Activated naive CD8-positive, alpha-beta T cell treated with anti-CD3 and anti-CD28 coated beads, Interleukin-2, amount 10 ng/mL, durations not matched to agents 7 days and 5 days (primary cell): ENCODE measurements around the gene ACSL3. TPM values are rescaled to one million over a fixed set of nuclear protein-coding genes. Genes with fewer than 3 reads are reported as not detected.
"Not testable (repeated sequence)": the region's sequence is repeated elsewhere in the genome, so short reads cannot be mapped to it uniquely, and the experiment has no call there.

Experiments used
- ATAC-seq: fragments of 150-1000 bp; cut with Tn5 transposase; one replicate; pipeline ENCODE4 v1.10.0; 2021; ENCODE audit warnings: low read depth, moderate library complexity
- POLR2A ChIA-PET: fragments of 350-600 bp; sonication (Branson Sonifier 250); formaldehyde crosslinking; loops from one replicate; lab custom pipeline; 2021; ENCODE audit warnings: antibody characterized with exemption; lab: Charles Lee
- DNase-seq: peaks from one replicate; pipeline ENCODE4 v3.0.0; 2021
- H3K27ac Mint-ChIP-seq: one replicate; pipeline ENCODE4 v1.8.0; 2022; ENCODE audit warnings: mild to moderate bottlenecking, mixed read lengths
- H3K27me3 Mint-ChIP-seq: one replicate; pipeline ENCODE4 v1.8.0; 2022; ENCODE audit warnings: mild to moderate bottlenecking, moderate library complexity, mixed read lengths
- H3K36me3 Mint-ChIP-seq: one replicate; pipeline ENCODE4 v1.8.0; 2021; ENCODE audit warnings: mild to moderate bottlenecking, mixed read lengths
- H3K4me1 Mint-ChIP-seq: one replicate; pipeline ENCODE4 v1.8.0; 2021; ENCODE audit warnings: mixed read lengths
- H3K4me3 Mint-ChIP-seq: one replicate; pipeline ENCODE4 v1.8.0; 2022; ENCODE audit warnings: mild to moderate bottlenecking, moderate library complexity, mixed read lengths
- H3K9me3 Mint-ChIP-seq: one replicate; pipeline ENCODE4 v1.8.0; 2021; ENCODE audit warnings: mixed read lengths
- total RNA-seq, 2 experiments: library from RNA; stranded (reverse); gene quantifications; one replicate each; pipeline ENCODE4 v1.2.3, GENCODE V29; 2021

The ACSL3 gene
- total RNA-seq, 2 experiments from 2014 or later: 47.7 to 50.9 TPM

- no peaks in the 10 kb centered on the region for H3K27me3 Mint-ChIP-seq
- POLR2A ChIA-PET: no interaction called here
- no peak overlapping the region for H3K27ac Mint-ChIP-seq
- no peaks in the 10 kb centered on the region for H3K9me3 Mint-ChIP-seq
- H3K4me3 Mint-ChIP-seq: no peak overlapping the region
- DNase-seq: no peak
- peaks cover 13% of the 10 kb centered on the region for H3K36me3 Mint-ChIP-seq
- no peak for ATAC-seq
- H3K4me1 Mint-ChIP-seq: peaks cover 14% of the 10 kb centered on the region
Measured at GRCh38 chr2:222915092-222915957, 54.5 kb downstream of the ACSL3 start.

GRCh38 chr2:222916229-222917197 is 55.7 kb downstream of the ACSL3 start:
- no peaks in the 10 kb centered on the region for H3K27me3 Mint-ChIP-seq
- peaks cover 13% of the 10 kb centered on the region for H3K36me3 Mint-ChIP-seq
- no peak for ATAC-seq
- POLR2A ChIA-PET: no interaction called here
- H3K9me3 Mint-ChIP-seq: no peaks in the 10 kb centered on the region
- H3K4me3 Mint-ChIP-seq: no peak overlapping the region
- no peak for DNase-seq
- H3K4me1 Mint-ChIP-seq: peaks cover 13% of the 10 kb centered on the region
- H3K27ac Mint-ChIP-seq: no peak overlapping the region

GRCh38 chr2:222917212-222917611 is 56.4 kb downstream of the ACSL3 start:
- ATAC-seq, H3K27me3 Mint-ChIP-seq, H3K4me1 Mint-ChIP-seq, POLR2A ChIA-PET, DNase-seq, H3K4me3 Mint-ChIP-seq, H3K9me3 Mint-ChIP-seq, H3K27ac Mint-ChIP-seq: not testable (repeated sequence)
- peaks cover 14% of the 10 kb centered on the region for H3K36me3 Mint-ChIP-seq

- Mint-ChIP-seq H3K4me3 (no peak overlapping the region), H3K27me3 (no peaks in the 10 kb centered on the region), H3K9me3 (no peaks in the 10 kb centered on the region), H3K36me3 (peaks cover 20% of the 10 kb centered on the region), H3K4me1 (peaks cover 3% of the 10 kb centered on the region), H3K27ac (no peak overlapping the region)
- ATAC-seq (no peak), DNase-seq (no peak)
- POLR2A ChIA-PET: no interaction called here
Measured at GRCh38 chr2:222919841-222920526, 59.1 kb downstream of the ACSL3 start.

- peaks cover 23% of the 10 kb centered on the region for H3K36me3 Mint-ChIP-seq
- no peaks in the 10 kb centered on the region for H3K9me3 Mint-ChIP-seq
- POLR2A ChIA-PET: no interaction called here
- no peak overlapping the region for H3K27ac Mint-ChIP-seq
- ATAC-seq (no peak), DNase-seq (no peak)
- no peaks in the 10 kb centered on the region for H3K27me3 Mint-ChIP-seq
- H3K4me1 Mint-ChIP-seq: peaks cover 3% of the 10 kb centered on the region
- no peak overlapping the region for H3K4me3 Mint-ChIP-seq
Measured at GRCh38 chr2:222920657-222921186, 59.9 kb downstream of the ACSL3 start.

GRCh38 chr2:222922019-222922800 is 61.4 kb downstream of the ACSL3 start:
- Mint-ChIP-seq H3K4me1 (peaks cover 3% of the 10 kb centered on the region), H3K27me3 (no peaks in the 10 kb centered on the region), H3K9me3 (no peaks in the 10 kb centered on the region), H3K4me3 (no peak overlapping the region), H3K36me3 (peaks cover 24% of the 10 kb centered on the region), H3K27ac (no peak overlapping the region)
- ATAC-seq: no peak
- DNase-seq: no peak
- POLR2A ChIA-PET: no interaction called here

- H3K4me3 Mint-ChIP-seq: no peak overlapping the region
- H3K4me1 Mint-ChIP-seq: no peaks in the 10 kb centered on the region
- POLR2A ChIA-PET: no interaction called here
- no peaks in the 10 kb centered on the region for H3K9me3 Mint-ChIP-seq
- H3K27me3 Mint-ChIP-seq: no peaks in the 10 kb centered on the region
- ATAC-seq: no peak
- no peak for DNase-seq
- H3K36me3 Mint-ChIP-seq: peaks cover 22% of the 10 kb centered on the region
- no peak overlapping the region for H3K27ac Mint-ChIP-seq
Measured at GRCh38 chr2:222926915-222927314, 66.1 kb downstream of the ACSL3 start.

- no peaks in the 10 kb centered on the region for H3K27me3 Mint-ChIP-seq
- H3K4me3 Mint-ChIP-seq: no peak overlapping the region
- H3K4me1 Mint-ChIP-seq: no peaks in the 10 kb centered on the region
- no peak for ATAC-seq
- H3K9me3 Mint-ChIP-seq: no peaks in the 10 kb centered on the region
- peaks cover 24% of the 10 kb centered on the region for H3K36me3 Mint-ChIP-seq
- no peak overlapping the region for H3K27ac Mint-ChIP-seq
- no peak for DNase-seq
- POLR2A ChIA-PET: no interaction called here
Measured at GRCh38 chr2:222927600-222927999, 66.8 kb downstream of the ACSL3 start.

GRCh38 chr2:222928335-222928734 is 67.5 kb downstream of the ACSL3 start:
- POLR2A ChIA-PET: no interaction called here
- H3K4me3 Mint-ChIP-seq: no peak overlapping the region
- H3K4me1 Mint-ChIP-seq: no peaks in the 10 kb centered on the region
- H3K27me3 Mint-ChIP-seq: no peaks in the 10 kb centered on the region
- H3K27ac Mint-ChIP-seq: no peak overlapping the region
- peaks cover 27% of the 10 kb centered on the region for H3K36me3 Mint-ChIP-seq
- H3K9me3 Mint-ChIP-seq: no peaks in the 10 kb centered on the region
- DNase-seq (no peak), ATAC-seq (no peak)

GRCh38 chr2:222930862-222931261 is 70.0 kb downstream of the ACSL3 start:
- H3K4me1 Mint-ChIP-seq: no peaks in the 10 kb centered on the region

GRCh38 chr2:222931659-222932058 is 70.8 kb downstream of the ACSL3 start:
- POLR2A ChIA-PET: no interaction called here
- Mint-ChIP-seq H3K9me3 (peaks cover 2% of the 10 kb centered on the region), H3K36me3 (peaks cover 41% of the 10 kb centered on the region), H3K4me3 (no peak overlapping the region), H3K27me3 (no peaks in the 10 kb centered on the region), H3K27ac (no peak overlapping the region), H3K4me1 (no peaks in the 10 kb centered on the region)
- ATAC-seq (no peak), DNase-seq (no peak)

More at GRCh38 chr2:222930862-222931261, 70.0 kb downstream of the ACSL3 start:
- no peak overlapping the region for H3K27ac Mint-ChIP-seq
- no peaks in the 10 kb centered on the region for H3K27me3 Mint-ChIP-seq
- H3K4me3 Mint-ChIP-seq: no peak overlapping the region
- no peak for DNase-seq
- no peak for ATAC-seq
- peaks cover 37% of the 10 kb centered on the region for H3K36me3 Mint-ChIP-seq
- POLR2A ChIA-PET: no interaction called here
- no peaks in the 10 kb centered on the region for H3K9me3 Mint-ChIP-seq

- no peak overlapping the region for H3K27ac Mint-ChIP-seq
- POLR2A ChIA-PET: no interaction called here
- ATAC-seq: no peak
Measured at GRCh38 chr2:222933458-222933857, 72.6 kb downstream of the ACSL3 start.

More at GRCh38 chr2:222933458-222933857, 72.6 kb downstream of the ACSL3 start:
- Mint-ChIP-seq H3K36me3 (peaks cover 52% of the 10 kb centered on the region), H3K9me3 (peaks cover 2% of the 10 kb centered on the region), H3K27me3 (no peaks in the 10 kb centered on the region), H3K4me1 (no peaks in the 10 kb centered on the region), H3K4me3 (no peak overlapping the region)
- no peak for DNase-seq
